ENCODE results near the gene PLCB4.

Gene PLCB4

GRCh38 chr20:9109566-9109965 lies 40.7 kb downstream of the PLCB4 start:
- no peak for DNase-seq

- no peak for DNase-seq
These were observed 41.5 kb downstream of the PLCB4 start for GRCh38 chr20:9110365-9110764.

GRCh38 chr20:9110916-9111432 lies 42.1 kb downstream of the PLCB4 start:
- DNase-seq = no peak

GRCh38 chr20:9112541-9113515 lies 43.9 kb downstream of the PLCB4 start:
- DNase-seq = no peak

GRCh38 chr20:9114709-9115108 lies 45.8 kb downstream of the PLCB4 start:
- DNase-seq = no peak

GRCh38 chr20:9117548-9117947 lies 48.7 kb downstream of the PLCB4 start:
- no peak for DNase-seq

- DNase-seq = peak; percentile 34
These were observed 50.9 kb downstream of the PLCB4 start for GRCh38 chr20:9119776-9120175.

- DNase-seq = no peak
These were observed 52.3 kb downstream of the PLCB4 start for GRCh38 chr20:9121211-9121610.

- DNase-seq = no peak
These were observed 53.7 kb downstream of the PLCB4 start for GRCh38 chr20:9122571-9122970.

GRCh38 chr20:9126527-9126926 lies 57.6 kb downstream of the PLCB4 start:
- DNase-seq = no peak

- no peak for DNase-seq
These were observed 59.7 kb downstream of the PLCB4 start for GRCh38 chr20:9128568-9128967.

- DNase-seq = no peak
These were observed 60.9 kb downstream of the PLCB4 start for GRCh38 chr20:9129756-9130155.

GRCh38 chr20:9130521-9130920 lies 61.6 kb downstream of the PLCB4 start:
- DNase-seq = no peak

GRCh38 chr20:9131841-9132240 lies 63.0 kb downstream of the PLCB4 start:
- DNase-seq = no peak

GRCh38 chr20:9134346-9134745 lies 65.5 kb downstream of the PLCB4 start:
- no peak for DNase-seq

- DNase-seq = no peak
These were observed 67.2 kb downstream of the PLCB4 start for GRCh38 chr20:9136114-9136513.

GRCh38 chr20:9137001-9137400 lies 68.1 kb downstream of the PLCB4 start:
- DNase-seq = no peak

- no peak for DNase-seq
These were observed 70.4 kb downstream of the PLCB4 start for GRCh38 chr20:9139106-9139833.

- DNase-seq = no peak
These were observed 71.4 kb downstream of the PLCB4 start for GRCh38 chr20:9140162-9140760.

GRCh38 chr20:9141070-9141469 lies 72.2 kb downstream of the PLCB4 start:
- no peak for DNase-seq

- no peak for DNase-seq
These were observed 73.0 kb downstream of the PLCB4 start for GRCh38 chr20:9141921-9142320.

GRCh38 chr20:9142809-9143208 lies 73.9 kb downstream of the PLCB4 start:
- DNase-seq = no peak

- no peak for DNase-seq
These were observed 75.0 kb downstream of the PLCB4 start for GRCh38 chr20:9143926-9144325.
